GM18502 (cell line): ENCODE results near the gene OR3A2.
"Not testable (repeated sequence)": the region's sequence is repeated elsewhere in the genome, so short reads cannot be mapped to it uniquely, and the experiment has no call there.

Experiments used
- ATAC-seq: cut with Tn5 transposase; IDR thresholded peaks from one replicate; pipeline ENCODE4 v1.9.1; 2021; ENCODE audit warnings: mild to moderate bottlenecking; ENCODE audit not compliant: unreplicated experiment, poor library complexity

The OR3A2 gene

GRCh38 chr17:3295632-3296031, 90.5 kb downstream of the OR3A2 start:
- ATAC-seq: no peak

DNA sequence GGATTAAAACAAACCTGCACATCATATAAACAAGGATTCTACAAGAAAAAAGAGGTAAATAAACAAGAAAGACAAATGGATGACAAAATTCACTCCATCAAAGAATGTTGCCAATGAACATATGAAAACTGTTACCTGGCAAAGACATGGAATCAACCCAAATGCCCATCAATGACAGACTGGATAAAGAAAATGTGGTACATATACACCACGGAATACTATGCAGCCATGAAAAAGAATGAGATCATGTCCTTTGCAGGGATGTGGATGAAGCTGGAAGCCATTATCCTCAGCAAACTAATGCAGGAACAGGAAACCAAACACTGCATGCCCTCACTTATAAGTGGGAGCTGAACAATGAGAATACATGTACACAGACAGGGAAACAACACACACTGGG, 92.6 kb downstream of the OR3A2 start:
- ATAC-seq: not testable (repeated sequence)

DNA sequence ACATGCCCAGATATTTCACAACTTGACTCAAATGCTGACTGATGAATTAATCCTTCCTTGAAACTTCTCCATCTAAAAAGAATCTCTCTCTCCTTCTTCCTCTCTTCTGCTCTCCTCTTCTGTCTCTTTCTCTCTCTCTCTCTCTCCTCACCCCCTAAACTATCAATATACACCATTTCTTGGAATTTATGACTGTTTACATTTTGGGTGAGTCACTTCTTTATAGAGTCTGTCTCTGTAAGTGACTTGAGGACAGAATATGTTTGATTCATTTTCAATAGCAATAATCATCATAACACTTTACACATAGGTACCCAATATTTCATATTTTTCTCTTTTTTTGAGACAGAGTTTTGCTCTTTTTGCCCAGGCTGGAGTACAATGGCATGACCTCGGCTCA, 103.2 kb downstream of the OR3A2 start:
- no peak for ATAC-seq

DNA sequence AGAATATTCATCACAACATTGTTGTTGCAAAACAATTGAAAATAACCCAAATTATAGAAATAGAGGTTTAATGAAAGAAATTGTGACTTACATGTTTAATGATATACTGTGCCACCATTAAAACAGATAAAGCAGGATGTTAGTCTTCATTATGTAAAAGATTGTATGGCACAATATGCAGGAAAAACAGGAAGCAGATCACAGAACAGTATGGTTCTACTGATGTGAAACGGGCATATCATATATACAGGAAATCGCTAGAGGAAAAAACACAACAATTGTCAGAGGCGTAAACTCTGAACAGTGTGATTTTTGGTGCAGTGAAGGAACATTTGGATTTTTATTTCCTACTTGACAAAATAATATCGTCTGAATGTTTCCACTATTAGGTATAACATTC, 110.0 kb downstream of the OR3A2 start:
- no peak for ATAC-seq

GRCh38 chr17:3271072-3271848, 114.8 kb downstream of the OR3A2 start:
- ATAC-seq: no peak

GRCh38 chr17:3260600-3260999, 125.5 kb downstream of the OR3A2 start:
- ATAC-seq: no peak

DNA sequence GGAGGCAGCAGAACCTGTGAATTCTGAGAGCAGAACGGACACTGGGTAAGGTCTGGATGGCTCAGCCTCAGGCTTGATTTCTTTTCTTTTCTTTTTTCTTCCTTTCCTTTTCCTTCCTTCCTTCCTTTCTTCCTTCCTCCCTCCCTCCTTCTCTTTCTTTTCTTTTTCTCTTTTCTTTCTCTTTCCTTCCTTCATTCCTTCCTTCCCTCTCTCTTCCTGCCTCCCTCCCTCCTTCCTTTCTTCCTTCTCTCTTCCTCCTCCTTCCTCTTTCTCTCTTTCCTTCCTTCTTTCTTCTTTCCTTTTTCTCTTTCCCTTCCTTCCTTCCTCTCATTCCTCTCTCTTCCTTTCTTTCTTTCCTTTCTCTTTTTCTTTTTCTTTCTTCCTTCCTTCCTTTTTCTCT, 125.9 kb downstream of the OR3A2 start:
- ATAC-seq: no peak

DNA sequence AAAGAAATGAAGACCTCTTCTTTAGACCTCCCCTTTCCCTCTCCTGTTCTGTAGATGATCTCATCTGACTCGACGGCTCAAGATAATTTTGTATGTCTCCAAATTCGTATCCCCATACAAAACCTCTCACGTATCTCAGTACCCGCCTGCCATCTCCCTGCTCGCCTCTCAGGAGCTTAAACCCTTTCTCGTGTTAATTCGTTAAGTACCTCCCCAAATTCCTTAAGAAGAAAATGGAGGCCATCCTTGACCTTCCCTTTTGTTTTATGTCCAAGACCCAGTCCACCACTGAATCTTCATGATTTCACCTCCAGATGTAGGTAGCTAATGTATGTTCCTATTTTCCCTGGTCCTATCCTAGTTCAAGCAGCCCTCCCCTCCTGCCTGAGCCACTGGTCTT, 129.5 kb downstream of the OR3A2 start:
- no peak for ATAC-seq

DNA sequence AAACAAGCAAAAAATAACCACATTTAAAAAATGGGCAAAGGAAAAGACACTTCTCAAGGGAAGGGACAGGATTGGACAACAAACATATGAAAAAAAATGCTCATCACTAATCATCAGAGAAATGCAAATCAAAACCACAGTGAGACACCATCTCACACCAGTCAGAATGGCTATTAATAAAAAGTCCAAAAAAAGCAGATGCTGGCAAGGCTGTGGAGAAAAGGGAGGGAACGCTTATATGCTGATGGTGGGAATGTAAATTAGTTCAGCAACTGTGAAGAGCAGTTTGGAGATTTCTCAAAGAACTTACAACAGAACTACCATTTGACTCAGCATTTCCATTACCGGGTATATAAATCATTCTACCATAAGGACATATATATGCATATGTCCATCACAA, 137.1 kb downstream of the OR3A2 start:
- ATAC-seq: not testable (repeated sequence)

DNA sequence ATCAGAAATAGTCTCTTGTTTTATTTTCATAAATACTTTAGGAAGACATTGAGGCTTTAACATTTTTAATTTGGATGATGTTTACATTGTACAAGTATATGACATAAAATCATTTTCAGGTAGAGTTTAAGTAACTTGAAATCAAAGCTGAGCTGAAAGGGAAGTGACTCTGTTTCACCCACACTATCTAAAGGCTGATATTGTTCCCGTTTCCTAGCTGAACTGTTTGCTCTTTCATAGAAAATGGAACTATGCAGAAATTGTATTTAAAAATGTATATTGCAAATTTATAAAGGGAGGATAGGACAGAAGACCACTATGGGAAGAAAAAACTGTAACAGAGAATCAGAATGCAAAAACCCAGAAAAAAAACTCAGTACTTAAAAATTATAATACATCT, 141.3 kb downstream of the OR3A2 start:
- not testable (repeated sequence) for ATAC-seq

DNA sequence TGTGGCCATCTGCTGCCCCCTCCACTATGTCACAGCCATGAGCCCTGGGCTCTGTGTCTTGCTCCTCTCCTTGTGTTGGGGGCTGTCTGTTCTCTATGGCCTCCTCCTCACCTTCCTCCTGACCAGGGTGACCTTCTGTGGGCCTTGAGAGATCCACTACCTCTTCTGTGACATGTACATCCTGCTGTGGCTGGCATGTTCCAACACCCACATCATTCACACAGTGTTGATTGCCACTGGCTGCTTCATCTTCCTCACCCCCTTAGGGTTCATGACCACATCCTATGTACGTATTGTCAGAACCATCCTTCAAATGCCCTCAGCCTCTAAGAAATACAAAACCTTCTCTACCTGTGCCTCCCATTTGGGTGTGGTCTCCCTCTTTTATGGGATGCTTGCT, 145.1 kb downstream of the OR3A2 start:
- not testable (repeated sequence) for ATAC-seq

DNA sequence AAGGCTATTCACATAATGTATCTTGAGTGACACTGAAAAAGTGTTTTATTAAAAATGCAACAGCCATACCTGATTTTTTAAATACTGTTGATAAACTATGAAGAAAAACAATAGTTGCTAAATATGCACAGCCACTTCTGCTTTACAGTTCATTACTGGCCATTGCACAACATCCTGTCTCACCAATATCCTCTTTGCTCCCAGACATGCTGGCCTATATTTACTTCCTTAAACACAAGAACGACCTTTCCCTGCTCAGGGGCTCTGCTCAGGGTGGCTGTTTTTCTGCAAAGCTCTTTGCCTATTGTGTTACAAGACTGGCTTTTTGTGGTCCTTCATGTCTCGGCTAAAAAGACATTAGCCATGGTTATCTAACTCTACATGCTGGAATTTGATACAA, 147.4 kb downstream of the OR3A2 start:
- not testable (repeated sequence) for ATAC-seq

- not testable (repeated sequence) for ATAC-seq
Observed at GRCh38 chr17:3232300-3232699, 153.8 kb downstream of the OR3A2 start.
